Panc1 (cell line): ENCODE data around the gene TBC1D13.

Experiments used
- POLR2AphosphoS5 ChIP-seq: IDR thresholded peaks from 2 replicates; pipeline ENCODE4 v1.6.1; 2012; ENCODE audit warnings: mild to moderate bottlenecking, low read depth, low read length, moderate library complexity
- TF ChIP-seq, protein P1 (sequence below): fragments of 450-650 bp; IDR thresholded peaks from 2 replicates; pipeline ENCODE4 v1.5.1; 2017; ENCODE audit warnings: mild to moderate bottlenecking

DNA sequence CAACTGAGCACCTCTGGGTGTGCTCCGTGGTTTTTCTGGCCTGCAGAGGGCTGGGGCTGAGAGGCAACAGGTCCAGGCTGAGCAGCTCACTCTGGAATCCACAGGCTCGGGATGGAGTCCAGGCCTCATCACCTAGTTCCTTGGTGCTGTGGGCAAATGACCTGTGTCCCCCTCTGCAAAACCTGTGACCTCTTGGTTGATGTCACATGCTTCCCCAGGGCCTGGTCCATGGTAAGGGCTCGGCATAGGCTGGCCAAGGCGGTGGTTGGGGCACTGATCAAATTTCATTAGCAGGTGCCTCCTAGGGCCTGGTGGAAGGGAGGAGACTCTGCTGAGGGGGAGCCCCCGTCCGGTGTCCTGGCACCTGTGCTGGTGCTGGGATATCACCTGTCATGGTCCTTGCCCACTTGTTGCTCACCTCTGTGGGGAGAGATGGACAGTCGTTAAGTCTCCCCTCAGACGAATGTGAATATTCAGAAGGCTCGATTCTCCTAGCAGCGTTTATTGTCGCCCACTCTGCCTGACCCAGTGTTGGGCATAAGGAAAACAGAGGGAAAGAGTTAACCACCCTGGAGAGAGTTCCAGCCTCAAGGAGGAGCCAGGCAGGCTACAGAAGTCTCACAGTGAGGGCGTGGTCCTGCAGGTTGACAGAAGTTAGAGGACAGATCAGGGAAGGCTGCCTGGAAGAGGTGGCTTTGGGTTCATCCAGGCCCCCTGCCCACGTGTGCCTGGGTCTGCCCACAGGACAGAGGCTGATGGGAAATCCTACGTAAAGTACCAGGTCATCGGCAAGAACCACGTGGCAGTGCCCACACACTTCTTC, 34.7 kb downstream of the TBC1D13 start:
- TF ChIP-seq, protein P1, sequence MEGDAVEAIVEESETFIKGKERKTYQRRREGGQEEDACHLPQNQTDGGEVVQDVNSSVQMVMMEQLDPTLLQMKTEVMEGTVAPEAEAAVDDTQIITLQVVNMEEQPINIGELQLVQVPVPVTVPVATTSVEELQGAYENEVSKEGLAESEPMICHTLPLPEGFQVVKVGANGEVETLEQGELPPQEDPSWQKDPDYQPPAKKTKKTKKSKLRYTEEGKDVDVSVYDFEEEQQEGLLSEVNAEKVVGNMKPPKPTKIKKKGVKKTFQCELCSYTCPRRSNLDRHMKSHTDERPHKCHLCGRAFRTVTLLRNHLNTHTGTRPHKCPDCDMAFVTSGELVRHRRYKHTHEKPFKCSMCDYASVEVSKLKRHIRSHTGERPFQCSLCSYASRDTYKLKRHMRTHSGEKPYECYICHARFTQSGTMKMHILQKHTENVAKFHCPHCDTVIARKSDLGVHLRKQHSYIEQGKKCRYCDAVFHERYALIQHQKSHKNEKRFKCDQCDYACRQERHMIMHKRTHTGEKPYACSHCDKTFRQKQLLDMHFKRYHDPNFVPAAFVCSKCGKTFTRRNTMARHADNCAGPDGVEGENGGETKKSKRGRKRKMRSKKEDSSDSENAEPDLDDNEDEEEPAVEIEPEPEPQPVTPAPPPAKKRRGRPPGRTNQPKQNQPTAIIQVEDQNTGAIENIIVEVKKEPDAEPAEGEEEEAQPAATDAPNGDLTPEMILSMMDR: no peak
- TF ChIP-seq POLR2AphosphoS5: no peak
